Measurements from ENCODE around the gene EBF4. TPM values are rescaled to one million over a fixed set of nuclear protein-coding genes. Genes with fewer than 3 reads are reported as not detected.
A peak's percentile ranks its signal among the peaks of the same experiment; 100 is the strongest.

Gene EBF4
- total RNA-seq, 2 donors from 2014 or later, result 6.4 to 12.1 TPM

DNA sequence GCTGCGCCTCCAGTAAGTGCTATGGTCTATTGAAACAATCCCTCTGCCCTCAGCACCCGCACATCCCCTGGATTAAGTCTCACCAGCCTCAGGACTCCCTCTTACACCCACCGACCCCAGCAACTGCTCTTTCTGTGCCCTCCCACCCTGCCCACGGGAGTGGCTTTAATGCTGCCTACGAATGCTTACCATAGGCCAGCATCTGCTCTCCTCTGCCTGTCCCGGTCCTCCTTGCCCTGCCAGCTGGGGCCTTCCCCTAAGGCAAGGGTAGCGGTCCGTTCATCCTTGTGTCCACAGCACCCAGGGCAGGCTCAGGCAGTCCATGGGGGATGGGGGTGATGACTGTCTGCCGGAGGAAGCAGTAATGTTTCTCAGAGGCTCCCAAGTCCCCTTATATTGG is 4.1 kb downstream of the EBF4 start:
- Histone ChIP-seq H3K4me3 (ENCODE audit: low read length) (no peak overlapping the region), H3K36me3 (ENCODE audit: control insufficient read depth, insufficient read depth, low read length) (no peaks in the 10 kb centered on the region), H3K9me3 (ENCODE audit: control insufficient read depth, low read length) (no peaks in the 10 kb centered on the region), H3K4me1 (ENCODE audit: control insufficient read depth, insufficient read depth, low read length) (no peaks in the 10 kb centered on the region), H3K27me3 (ENCODE audit: control insufficient read depth, insufficient read depth, low read length, poor library complexity, severe bottlenecking) (peaks cover 81% of the 10 kb centered on the region), H3K27ac (ENCODE audit: low read depth, low read length) (no peak overlapping the region), H3K9ac (ENCODE audit: extremely low read depth, low read length, poor library complexity, severe bottlenecking) (no peak overlapping the region)
- Mint-ChIP-seq H3K4me3 (no peak overlapping the region), H3K36me3 (ENCODE audit: low read depth) (no peaks in the 10 kb centered on the region), H3K27me3 (ENCODE audit: insufficient read depth) (peaks cover 86% of the 10 kb centered on the region), H3K9me3 (no peaks in the 10 kb centered on the region), H3K27ac (no peak overlapping the region), H3K4me1 (peaks cover 10% of the 10 kb centered on the region)
- TF ChIP-seq, protein P1, sequence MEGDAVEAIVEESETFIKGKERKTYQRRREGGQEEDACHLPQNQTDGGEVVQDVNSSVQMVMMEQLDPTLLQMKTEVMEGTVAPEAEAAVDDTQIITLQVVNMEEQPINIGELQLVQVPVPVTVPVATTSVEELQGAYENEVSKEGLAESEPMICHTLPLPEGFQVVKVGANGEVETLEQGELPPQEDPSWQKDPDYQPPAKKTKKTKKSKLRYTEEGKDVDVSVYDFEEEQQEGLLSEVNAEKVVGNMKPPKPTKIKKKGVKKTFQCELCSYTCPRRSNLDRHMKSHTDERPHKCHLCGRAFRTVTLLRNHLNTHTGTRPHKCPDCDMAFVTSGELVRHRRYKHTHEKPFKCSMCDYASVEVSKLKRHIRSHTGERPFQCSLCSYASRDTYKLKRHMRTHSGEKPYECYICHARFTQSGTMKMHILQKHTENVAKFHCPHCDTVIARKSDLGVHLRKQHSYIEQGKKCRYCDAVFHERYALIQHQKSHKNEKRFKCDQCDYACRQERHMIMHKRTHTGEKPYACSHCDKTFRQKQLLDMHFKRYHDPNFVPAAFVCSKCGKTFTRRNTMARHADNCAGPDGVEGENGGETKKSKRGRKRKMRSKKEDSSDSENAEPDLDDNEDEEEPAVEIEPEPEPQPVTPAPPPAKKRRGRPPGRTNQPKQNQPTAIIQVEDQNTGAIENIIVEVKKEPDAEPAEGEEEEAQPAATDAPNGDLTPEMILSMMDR (conservative IDR thresholded peaks at IDR 0.05), result no peak
- WGBS, 2 experiments (ENCODE audit: insufficient coverage in 1 of 2, insufficient read length in 1 of 2), result 93 to 100% methylated on average over 1 to 9 of the region's 9 CpGs
- DNase-seq, result no peak

DNA sequence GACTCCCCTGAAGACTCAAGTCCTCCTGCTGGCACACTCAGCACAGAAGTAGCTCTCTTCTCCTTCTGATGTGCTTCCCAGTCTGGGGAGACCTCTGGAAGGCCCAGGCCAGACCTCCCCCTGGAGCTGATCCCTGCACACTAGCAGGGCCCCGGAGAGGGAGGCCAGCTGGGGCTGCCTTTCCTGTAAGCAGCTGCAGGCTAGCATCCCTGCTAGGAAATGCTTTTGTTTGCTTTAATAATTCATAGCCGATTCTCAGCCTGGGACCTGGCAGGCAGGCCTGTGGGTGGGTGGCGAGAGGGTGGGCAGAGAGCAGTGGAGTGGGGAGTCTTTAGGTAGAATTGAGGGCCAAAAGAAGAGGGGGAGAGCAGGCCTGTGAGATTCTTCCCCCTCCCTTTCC is 5.2 kb downstream of the EBF4 start:
- WGBS, 2 experiments (ENCODE audit: insufficient coverage in 1 of 2, insufficient read length in 1 of 2), result 65 to 82% methylated on average over 2 to 3 of the region's 3 CpGs
- no peaks in the 10 kb centered on the region for H3K9me3 ChIP-seq (ENCODE audit: control insufficient read depth, low read length)
- peaks cover 92% of the 10 kb centered on the region for H3K27me3 Mint-ChIP-seq (ENCODE audit: insufficient read depth)
- no peak overlapping the region for H3K27ac Mint-ChIP-seq
- no peak for DNase-seq
- H3K4me1 Mint-ChIP-seq, result peaks cover 14% of the 10 kb centered on the region
- H3K27ac ChIP-seq (ENCODE audit: low read depth, low read length), result peak overlapping the region; percentile 49
- no peak overlapping the region for H3K4me3 ChIP-seq (ENCODE audit: low read length)
- H3K9me3 Mint-ChIP-seq, result no peaks in the 10 kb centered on the region
- H3K9ac ChIP-seq (ENCODE audit: extremely low read depth, low read length, poor library complexity, severe bottlenecking), result no peak overlapping the region
- H3K4me3 Mint-ChIP-seq, result no peak overlapping the region
- no peaks in the 10 kb centered on the region for H3K4me1 ChIP-seq (ENCODE audit: control insufficient read depth, insufficient read depth, low read length)
- TF ChIP-seq, protein P1 (conservative IDR thresholded peaks at IDR 0.05), result no peak
- H3K36me3 ChIP-seq (ENCODE audit: control insufficient read depth, insufficient read depth, low read length), result no peaks in the 10 kb centered on the region
- H3K27me3 ChIP-seq (ENCODE audit: control insufficient read depth, insufficient read depth, low read length, poor library complexity, severe bottlenecking), result peaks cover 77% of the 10 kb centered on the region
- H3K36me3 Mint-ChIP-seq (ENCODE audit: low read depth), result no peaks in the 10 kb centered on the region

DNA sequence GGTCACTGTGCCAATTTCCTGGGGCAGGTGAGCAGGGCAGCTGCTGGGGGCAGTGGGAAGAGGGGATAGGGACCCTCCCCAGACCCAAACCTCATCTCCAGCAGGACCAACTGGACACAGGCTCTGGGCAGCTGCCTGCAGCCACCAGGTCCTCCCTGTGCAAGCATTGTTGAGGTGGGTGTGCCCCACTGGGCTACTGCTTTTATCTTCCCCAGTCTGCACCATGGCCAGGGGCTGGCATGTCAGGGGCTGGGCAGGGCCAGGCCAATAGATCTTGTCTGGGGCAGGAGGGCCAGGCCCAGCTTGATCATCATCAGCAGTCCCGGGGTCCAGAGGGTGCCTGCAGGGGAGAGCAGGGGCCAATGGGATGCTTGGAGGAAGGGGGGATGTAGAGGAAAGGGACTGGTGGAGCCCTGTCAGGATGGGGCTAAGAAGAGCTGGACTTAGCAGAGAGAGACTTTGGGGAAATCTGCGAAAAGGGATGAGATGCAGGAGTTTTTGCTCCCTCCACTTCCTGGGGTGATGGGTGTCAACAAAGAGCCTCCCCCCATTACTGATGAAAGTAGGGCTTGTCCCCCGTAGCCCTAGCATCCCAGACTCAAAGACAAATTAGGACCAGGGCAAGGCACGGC is 5.7 kb downstream of the EBF4 start:
- Histone ChIP-seq H3K27ac (ENCODE audit: low read depth, low read length) (peak overlapping the region; percentile 44), H3K4me1 (ENCODE audit: control insufficient read depth, insufficient read depth, low read length) (no peaks in the 10 kb centered on the region), H3K36me3 (ENCODE audit: control insufficient read depth, insufficient read depth, low read length) (no peaks in the 10 kb centered on the region), H3K9me3 (ENCODE audit: control insufficient read depth, low read length) (no peaks in the 10 kb centered on the region), H3K27me3 (ENCODE audit: control insufficient read depth, insufficient read depth, low read length, poor library complexity, severe bottlenecking) (peaks cover 76% of the 10 kb centered on the region), H3K9ac (ENCODE audit: extremely low read depth, low read length, poor library complexity, severe bottlenecking) (no peak overlapping the region), H3K4me3 (ENCODE audit: low read length) (no peak overlapping the region)
- H3K36me3 Mint-ChIP-seq (ENCODE audit: low read depth), result no peaks in the 10 kb centered on the region
- no peaks in the 10 kb centered on the region for H3K9me3 Mint-ChIP-seq
- TF ChIP-seq, protein P1 (conservative IDR thresholded peaks at IDR 0.05), result no peak
- H3K4me3 Mint-ChIP-seq, result no peak overlapping the region
- peaks cover 14% of the 10 kb centered on the region for H3K4me1 Mint-ChIP-seq
- 72 to 94% methylated on average over 2 to 4 of the region's 4 CpGs for WGBS, 2 experiments (ENCODE audit: insufficient coverage in 1 of 2, insufficient read length in 1 of 2)
- DNase-seq, result no peak
- no peak overlapping the region for H3K27ac Mint-ChIP-seq
- H3K27me3 Mint-ChIP-seq (ENCODE audit: insufficient read depth), result peaks cover 94% of the 10 kb centered on the region
